ENCODE data around the gene DENND1A.

DNA sequence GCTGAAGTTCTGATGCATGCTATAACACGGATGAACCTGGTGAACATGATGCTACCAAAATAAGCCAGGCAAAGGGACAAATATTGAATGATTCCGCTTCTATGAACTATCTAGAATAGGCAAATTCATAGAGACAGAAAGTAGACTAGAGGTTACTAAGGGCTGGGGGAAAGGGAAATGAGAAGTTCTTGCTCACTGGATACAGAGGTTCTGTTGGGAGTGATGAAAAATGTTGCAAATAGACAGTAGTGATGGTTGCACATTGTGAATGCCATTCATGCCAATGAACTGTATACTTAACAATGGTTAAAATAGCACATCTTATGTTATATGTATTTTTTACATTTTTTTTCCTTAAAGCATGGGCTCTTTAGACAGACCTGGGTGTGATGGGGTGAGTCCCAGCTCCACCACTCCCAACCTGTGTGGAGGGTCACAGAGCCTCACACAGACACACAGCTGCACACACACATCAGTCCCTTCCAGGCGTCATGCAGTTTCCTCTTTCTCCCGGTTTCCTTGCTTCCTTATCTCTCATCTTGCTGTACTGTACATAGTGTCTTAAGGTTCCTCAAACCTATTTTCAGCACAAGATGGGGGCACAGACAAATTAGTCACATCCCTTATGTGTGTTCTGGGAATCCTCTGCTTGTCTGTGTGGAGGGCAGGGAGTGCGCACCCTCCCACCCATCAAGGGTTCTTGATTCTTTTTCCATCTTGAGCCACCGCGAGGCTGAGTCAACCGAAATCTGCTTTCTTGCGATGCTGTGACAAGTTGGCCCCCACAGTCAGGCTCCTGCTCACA lies 381.0 kb downstream of the DENND1A start:
- TF ChIP-seq POLR2AphosphoS5 (IDR thresholded peaks at IDR 0.05; ENCODE audit: low read depth, low read length) (no peak), TAF1 (IDR thresholded peaks at IDR 0.05; ENCODE audit: borderline replicate concordance, insufficient read depth, low read length) (no peak), SIN3A (IDR thresholded peaks at IDR 0.05; ENCODE audit: borderline replicate concordance, insufficient read depth, low read length) (no peak)
- TF ChIP-seq, protein P1, sequence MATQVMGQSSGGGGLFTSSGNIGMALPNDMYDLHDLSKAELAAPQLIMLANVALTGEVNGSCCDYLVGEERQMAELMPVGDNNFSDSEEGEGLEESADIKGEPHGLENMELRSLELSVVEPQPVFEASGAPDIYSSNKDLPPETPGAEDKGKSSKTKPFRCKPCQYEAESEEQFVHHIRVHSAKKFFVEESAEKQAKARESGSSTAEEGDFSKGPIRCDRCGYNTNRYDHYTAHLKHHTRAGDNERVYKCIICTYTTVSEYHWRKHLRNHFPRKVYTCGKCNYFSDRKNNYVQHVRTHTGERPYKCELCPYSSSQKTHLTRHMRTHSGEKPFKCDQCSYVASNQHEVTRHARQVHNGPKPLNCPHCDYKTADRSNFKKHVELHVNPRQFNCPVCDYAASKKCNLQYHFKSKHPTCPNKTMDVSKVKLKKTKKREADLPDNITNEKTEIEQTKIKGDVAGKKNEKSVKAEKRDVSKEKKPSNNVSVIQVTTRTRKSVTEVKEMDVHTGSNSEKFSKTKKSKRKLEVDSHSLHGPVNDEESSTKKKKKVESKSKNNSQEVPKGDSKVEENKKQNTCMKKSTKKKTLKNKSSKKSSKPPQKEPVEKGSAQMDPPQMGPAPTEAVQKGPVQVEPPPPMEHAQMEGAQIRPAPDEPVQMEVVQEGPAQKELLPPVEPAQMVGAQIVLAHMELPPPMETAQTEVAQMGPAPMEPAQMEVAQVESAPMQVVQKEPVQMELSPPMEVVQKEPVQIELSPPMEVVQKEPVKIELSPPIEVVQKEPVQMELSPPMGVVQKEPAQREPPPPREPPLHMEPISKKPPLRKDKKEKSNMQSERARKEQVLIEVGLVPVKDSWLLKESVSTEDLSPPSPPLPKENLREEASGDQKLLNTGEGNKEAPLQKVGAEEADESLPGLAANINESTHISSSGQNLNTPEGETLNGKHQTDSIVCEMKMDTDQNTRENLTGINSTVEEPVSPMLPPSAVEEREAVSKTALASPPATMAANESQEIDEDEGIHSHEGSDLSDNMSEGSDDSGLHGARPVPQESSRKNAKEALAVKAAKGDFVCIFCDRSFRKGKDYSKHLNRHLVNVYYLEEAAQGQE (IDR thresholded peaks at IDR 0.05; ENCODE audit: insufficient read depth in 1 of 2, low read depth in 2 of 2, low read length in 2 of 2): no peak

All from PFSK-1 (cell line).